ENCODE results near the gene ZNF526.

DNA sequence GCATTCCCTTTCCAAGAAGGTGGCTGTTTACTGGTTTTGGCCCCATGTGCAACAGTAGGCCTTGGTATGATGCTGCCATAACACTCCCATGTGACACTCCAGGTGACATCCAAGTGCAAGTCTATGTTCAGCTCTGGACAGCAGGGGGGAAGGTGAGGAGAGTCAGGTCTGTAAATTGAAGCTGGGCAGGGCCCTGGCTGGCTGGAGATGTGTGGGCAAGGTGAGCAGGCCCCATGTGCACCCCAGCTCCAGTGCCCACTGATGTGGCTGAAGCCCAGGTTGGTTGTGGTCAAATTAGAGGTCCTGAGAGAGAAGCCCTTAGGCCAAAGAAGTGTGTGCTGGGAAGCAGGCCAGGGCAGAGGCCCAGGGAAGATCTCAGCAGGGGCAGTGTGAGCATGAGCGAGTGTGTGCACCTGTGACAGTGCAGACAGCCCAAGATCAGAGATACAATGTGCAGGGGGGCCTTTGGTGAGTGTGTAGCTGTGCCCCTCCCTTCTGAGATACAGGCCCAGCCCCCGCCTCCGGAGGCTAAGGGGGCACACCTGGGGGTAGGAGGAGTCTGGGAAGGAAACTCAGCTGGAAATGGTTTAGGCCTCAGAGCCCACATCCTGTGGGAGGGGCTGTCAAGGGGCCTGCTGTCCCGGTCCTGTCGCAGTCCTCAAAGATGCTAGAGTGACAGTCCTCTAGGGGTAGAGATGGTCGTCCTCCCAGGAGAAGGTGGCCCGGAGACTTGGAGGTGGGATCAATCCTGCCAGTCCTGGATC is 21.3 kb upstream of the ZNF526 start:
- TF ChIP-seq POLR2A (IDR thresholded peaks at IDR 0.05) (no peak), CTCF (IDR thresholded peaks at IDR 0.05) (no peak)
